Colon (tissue), 2 donors: ENCODE measurements around the gene BHLHA15.
"Not testable (repeated sequence)": the region's sequence is repeated elsewhere in the genome, so short reads cannot be mapped to it uniquely, and the experiment has no call there.

ENCODE experiments used
- FAIRE-seq: peaks from 2 replicates; lab custom pipeline; 2012; peaks lifted over from hg19 to GRCh38; lab: Jason Lieb, UNC
- donor health status: control.
- donor health status: control.

The BHLHA15 gene

DNA sequence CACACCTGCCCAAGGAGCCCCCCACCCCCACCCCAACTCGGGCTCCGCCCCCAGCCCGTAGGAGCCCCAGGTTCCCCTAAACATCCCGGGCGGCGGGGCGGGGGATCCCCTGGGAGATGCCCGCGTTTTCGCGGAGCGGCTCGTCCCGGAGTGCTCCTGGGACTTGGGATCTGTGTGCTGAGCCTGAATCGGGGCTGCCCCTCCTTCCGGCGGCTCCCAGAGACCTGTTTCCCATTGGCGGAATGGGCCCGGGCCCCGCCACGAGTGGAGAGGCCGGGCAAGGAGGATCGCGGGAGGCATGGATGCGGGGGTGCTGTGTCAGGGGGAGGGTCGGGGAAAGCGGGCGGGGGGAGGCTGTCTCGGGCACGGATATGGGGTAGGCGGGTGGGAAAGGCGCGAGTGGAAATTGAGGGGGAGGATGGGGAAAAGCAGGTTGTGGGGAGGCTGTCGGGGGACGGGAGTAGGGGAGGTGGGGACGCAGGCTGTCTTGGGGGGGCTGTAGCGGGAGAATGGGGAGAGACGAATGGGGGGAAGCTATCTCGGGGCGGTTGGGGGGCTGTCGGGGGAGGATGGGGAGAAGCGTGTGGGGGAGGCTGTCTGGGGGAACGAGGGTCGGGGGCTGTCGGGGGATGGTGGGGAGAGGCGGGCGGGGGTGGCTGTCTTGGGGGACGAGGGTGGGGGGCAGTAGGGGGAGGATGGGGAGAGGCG, 572 bp upstream of the BHLHA15 start:
- FAIRE-seq: no peak

GRCh38 chr7:98211676-98212531, 665 bp downstream of the BHLHA15 start:
- FAIRE-seq: no peak

DNA sequence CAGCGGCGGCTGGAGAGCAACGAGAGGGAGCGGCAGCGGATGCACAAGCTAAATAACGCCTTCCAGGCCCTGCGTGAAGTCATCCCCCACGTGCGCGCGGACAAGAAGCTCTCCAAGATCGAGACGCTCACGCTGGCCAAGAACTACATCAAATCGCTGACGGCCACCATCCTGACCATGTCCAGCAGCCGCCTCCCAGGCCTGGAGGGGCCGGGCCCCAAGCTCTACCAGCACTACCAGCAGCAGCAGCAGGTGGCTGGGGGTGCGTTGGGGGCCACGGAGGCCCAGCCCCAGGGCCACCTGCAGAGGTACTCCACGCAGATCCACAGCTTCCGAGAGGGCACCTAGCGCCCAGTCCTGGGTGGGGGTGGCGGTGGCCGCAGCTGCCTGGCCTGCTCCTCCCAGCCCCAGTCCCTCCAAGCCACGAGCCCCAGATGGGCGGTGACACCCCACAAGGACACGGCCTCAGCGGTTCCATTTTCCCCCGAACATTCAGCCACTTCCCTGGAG, 1.3 kb downstream of the BHLHA15 start:
- FAIRE-seq: no peak

GRCh38 chr7:98213296-98213887, 2.2 kb downstream of the BHLHA15 start:
- FAIRE-seq: no peak

GRCh38 chr7:98213888-98214810, 2.9 kb downstream of the BHLHA15 start:
- no peak for FAIRE-seq

- FAIRE-seq: no peak
Observed at GRCh38 chr7:98214811-98215321, 3.6 kb downstream of the BHLHA15 start.

- FAIRE-seq: no peak
Observed at GRCh38 chr7:98215561-98216495, 4.6 kb downstream of the BHLHA15 start.

- no peak for FAIRE-seq
Observed at GRCh38 chr7:98216941-98217622, 5.8 kb downstream of the BHLHA15 start.

DNA sequence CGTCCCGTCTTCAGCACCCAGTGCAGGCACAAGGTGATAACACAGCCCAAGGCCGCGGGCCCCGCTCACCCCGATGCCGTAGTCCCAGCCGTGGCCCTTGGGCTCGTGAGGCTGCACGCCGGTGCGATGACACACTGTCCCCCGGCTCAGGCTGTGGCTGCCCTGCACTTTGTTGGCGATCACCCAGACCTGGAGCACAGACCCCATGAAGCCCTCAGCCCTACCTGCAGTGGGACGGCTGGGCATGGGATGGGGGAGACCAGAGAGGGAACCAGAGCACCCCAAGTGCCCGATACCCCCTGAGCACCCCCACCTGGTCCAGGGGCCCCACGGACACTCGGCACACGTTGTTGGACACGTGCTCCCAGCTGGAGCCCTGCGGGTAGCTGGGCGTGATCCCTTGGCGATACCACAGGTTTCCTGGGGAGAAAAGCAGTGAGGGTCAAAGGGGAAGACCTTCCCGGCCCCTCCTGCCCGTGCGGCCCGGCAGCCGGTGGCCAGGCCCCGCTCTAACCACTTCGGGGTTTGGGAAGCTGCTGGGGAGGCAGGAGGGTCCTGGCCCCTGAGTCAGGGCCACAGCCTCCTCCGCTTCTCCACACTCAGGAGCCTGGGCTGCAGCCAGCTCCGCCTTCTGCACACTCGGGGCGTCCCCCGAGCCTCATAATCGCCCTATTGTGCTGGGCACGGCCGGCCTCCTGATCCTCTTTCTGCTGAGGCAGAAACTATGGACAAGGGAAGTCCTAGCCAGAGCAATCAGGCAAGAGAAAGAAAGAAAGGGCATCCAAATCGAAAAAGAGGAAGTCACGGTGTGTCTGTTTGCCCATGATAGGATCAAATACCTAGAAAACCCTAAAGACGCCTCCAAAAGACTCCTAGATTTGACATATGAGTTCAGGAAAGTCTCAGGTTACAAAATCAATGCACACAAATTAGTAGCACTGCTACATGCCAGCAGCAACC, 6.7 kb downstream of the BHLHA15 start:
- FAIRE-seq: no peak

DNA sequence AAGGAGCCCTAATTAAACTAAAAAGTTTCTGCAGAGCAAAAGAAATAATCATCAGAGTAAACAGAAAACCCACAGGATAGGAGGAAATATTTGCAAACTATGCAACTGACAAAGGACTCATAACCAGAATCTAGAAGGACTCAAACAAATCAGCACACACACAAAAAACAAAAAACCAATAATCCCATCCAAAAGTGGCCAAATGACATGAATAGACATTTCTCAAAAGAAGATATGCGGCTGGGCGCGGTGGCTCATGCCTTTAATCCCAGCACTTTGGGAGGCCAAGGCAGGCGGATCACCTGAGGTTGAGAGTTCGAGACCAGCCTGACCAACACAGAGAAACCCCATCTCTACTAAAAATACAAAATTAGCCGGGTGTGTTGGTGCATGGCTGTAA, 8.1 kb downstream of the BHLHA15 start:
- FAIRE-seq: not testable (repeated sequence)

DNA sequence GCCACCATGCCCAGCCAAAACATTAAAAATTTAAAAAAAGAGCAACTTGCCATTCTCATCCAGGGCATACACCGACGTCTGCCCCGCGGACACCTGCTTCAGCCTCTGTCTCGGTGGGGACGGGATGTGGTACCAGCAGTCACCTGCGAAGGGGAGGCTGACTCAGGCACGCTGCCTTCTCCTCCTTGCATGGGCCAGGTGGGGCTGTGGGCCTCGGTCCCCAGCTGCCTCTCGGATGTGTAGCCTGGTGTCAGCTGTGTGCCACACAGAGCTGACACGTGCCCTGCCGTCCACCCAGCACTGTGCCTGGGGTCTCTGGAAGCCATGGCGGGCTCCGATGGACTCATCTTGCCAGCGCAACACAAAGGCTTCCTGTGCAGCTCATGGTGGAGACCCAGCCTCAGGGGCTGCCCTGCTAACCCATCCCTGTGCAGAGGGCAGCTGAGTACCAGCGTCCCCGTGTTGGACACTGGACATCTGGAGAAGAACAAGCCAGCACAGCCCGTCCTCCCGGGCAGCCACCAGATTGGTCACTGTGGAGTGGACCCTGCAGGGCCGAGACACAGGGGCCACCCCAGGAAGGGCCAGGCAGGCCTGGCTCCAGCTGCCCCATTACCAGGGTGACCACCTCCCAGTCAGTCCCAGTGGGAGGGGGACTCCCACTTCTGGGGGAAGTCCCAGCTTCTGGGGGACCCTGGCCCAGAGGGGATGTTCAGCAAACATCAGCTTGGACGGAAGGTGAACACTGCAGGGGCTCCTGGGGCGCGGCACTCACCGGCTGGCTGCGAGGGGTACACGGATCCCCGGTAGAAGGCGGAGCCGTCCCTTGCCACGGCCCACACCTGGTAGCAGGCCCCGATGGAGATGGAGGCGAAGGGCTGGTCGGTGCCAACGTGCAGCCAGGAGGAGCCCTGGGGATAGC, 10.6 kb downstream of the BHLHA15 start:
- FAIRE-seq: no peak

DNA sequence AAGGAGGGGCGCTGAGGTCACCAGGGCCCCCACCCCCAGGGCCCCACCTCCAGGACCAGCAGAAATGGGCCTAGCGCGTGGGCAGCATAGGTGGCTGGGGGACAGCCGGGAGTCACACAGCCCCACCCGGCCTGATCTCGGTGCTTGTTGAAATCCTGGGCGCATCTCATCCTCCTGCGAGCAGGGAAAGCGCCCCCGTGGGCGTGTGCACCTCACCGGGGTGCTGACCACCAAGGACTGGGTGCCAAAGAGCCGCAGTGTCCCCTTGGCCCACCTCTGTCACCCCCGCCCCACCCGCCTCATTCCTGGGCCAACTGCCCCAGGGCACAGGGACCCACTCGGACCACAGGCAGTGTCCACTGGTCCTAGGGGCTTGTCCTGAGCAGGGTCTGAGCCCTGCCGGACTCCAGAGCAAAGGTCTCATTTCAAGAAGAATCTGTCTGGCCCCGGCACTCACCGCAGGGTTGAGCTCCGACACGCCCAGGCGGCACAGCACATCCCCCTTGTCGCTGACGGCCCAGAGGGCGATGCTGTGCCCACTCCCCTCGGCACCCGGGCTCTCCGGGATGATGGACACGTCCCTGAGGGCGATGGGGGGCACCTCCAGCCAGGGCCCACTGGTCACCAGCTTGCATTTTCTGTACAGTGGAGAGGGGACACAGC, 11.4 kb downstream of the BHLHA15 start:
- FAIRE-seq: no peak

GRCh38 chr7:98223351-98223897, 12.2 kb downstream of the BHLHA15 start:
- no peak for FAIRE-seq

DNA sequence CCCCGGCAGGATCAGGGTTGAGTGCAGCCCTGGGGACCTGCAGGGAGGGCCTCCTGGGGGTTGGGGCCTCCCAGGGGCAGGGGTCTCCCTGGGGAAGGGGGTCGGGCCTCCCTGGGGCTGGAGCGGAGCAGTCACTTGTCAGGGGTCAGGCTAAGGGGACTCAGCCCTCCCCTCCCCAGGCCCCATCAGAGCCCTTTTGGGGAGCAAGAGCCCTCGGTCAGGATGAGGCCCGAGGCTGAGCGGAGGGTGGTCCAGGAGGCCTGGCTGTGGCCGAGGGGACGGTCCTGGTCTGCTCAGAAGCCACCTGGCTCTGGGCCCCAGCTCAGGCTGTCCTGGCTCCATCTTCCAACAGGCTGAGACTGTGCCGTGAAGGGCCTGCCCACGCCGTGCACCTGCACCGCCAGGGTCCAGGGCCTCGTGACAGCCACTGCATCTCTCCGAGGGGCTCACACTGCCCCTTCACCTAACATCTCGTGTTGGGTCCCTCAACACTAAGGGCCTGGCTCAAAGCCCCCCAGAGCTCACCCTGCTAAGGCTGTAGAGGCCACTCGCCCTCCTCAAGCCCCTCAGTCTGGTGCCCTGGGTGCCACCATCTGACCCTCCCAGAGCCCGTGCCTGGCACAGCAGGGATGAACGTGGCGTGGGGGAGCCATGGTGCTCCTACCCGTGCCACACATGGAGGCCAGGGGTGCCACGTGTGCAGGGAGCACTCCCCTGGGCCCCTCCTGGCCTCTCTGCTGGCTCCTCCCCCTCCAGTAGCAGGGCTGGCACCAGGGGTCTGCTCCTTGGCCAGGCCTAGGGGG, 12.9 kb downstream of the BHLHA15 start:
- FAIRE-seq: no peak

- FAIRE-seq: no peak
Observed at GRCh38 chr7:98224701-98225181, 13.5 kb downstream of the BHLHA15 start.
